Breast epithelium (tissue), 3 donors: ENCODE measurements around the gene OLFML2B.

Experiments used
- POLR2A ChIP-seq: fragments of 450-650 bp; IDR thresholded peaks from one replicate; pipeline ENCODE4 v1.6.1; 2016; ENCODE audit warnings: antibody characterized with exemption, mild to moderate bottlenecking, moderate library complexity
- POLR2AphosphoS5 ChIP-seq, 3 donors: sonication (generic); formaldehyde crosslinking; IDR thresholded peaks; one replicate each; pipeline ENCODE4 v1.6.1; 2017; ENCODE audit warnings: antibody characterized with exemption in 3 of 3
- TF ChIP-seq, protein P1 (sequence below), 3 donors: fragments of 450-650 bp; IDR thresholded peaks; one replicate each; pipeline ENCODE4 v1.5.1; 2016 to 2017; ENCODE audit warnings: antibody characterized with exemption in 3 of 3, mild to moderate bottlenecking in 3 of 3, moderate library complexity in 3 of 3

GRCh38 chr1:162014202-162014601, 9.5 kb downstream of the OLFML2B start:
- TF ChIP-seq, protein P1, sequence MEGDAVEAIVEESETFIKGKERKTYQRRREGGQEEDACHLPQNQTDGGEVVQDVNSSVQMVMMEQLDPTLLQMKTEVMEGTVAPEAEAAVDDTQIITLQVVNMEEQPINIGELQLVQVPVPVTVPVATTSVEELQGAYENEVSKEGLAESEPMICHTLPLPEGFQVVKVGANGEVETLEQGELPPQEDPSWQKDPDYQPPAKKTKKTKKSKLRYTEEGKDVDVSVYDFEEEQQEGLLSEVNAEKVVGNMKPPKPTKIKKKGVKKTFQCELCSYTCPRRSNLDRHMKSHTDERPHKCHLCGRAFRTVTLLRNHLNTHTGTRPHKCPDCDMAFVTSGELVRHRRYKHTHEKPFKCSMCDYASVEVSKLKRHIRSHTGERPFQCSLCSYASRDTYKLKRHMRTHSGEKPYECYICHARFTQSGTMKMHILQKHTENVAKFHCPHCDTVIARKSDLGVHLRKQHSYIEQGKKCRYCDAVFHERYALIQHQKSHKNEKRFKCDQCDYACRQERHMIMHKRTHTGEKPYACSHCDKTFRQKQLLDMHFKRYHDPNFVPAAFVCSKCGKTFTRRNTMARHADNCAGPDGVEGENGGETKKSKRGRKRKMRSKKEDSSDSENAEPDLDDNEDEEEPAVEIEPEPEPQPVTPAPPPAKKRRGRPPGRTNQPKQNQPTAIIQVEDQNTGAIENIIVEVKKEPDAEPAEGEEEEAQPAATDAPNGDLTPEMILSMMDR (IDR thresholded peaks at IDR 0.05) = no peak
- no peak for TF ChIP-seq POLR2A
- no peak for TF ChIP-seq POLR2AphosphoS5 (IDR thresholded peaks at IDR 0.05)
